ENCODE data around the gene SLC25A30. TPM values are rescaled to one million over a fixed set of nuclear protein-coding genes. Genes with fewer than 3 reads are reported as not detected.

The SLC25A30 gene
- total and polyA plus RNA-seq, 10 donors: 5.9 to 31.9 (median 19.0) TPM

DNA sequence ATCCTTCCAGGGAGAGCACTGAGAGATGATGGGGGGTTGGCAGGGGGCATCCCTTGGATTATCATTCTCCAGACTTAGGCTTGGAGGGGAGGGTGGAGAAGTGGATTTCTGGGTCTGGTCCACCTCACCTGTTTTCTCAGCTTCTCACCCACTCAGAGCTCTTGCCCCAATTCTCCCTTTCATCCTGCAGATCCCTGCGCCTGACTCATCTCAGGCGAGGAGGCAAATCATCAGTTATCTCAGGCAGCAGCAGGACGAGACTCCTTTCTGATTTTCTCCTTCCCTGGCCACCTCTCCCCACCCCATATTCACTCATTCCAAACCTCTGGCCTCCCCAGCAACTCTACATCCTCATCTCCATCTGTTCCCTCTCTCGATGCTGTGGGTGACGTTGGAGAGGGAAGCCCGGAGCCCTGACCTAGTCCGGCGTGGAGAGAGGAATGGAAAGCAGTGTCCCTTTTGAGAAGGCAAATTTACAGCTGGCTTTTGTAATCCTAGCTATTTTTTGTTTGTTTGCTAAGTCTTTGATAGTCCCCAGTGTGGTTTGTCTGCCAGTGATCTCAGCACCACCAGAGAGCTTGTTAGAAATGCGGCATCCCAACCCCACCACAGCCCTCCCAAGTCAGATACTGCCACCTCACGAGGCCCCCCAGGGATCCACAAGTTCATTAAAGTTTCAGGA is 53.2 kb downstream of the SLC25A30 start:
- TF ChIP-seq POLR2A (IDR thresholded peaks at IDR 0.05) (no peak), POLR2AphosphoS5 (IDR thresholded peaks at IDR 0.05) (no peak)
- TF ChIP-seq, protein P1, sequence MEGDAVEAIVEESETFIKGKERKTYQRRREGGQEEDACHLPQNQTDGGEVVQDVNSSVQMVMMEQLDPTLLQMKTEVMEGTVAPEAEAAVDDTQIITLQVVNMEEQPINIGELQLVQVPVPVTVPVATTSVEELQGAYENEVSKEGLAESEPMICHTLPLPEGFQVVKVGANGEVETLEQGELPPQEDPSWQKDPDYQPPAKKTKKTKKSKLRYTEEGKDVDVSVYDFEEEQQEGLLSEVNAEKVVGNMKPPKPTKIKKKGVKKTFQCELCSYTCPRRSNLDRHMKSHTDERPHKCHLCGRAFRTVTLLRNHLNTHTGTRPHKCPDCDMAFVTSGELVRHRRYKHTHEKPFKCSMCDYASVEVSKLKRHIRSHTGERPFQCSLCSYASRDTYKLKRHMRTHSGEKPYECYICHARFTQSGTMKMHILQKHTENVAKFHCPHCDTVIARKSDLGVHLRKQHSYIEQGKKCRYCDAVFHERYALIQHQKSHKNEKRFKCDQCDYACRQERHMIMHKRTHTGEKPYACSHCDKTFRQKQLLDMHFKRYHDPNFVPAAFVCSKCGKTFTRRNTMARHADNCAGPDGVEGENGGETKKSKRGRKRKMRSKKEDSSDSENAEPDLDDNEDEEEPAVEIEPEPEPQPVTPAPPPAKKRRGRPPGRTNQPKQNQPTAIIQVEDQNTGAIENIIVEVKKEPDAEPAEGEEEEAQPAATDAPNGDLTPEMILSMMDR (IDR thresholded peaks at IDR 0.05 in 8 of 11, conservative IDR thresholded peaks at IDR 0.05 in 3 of 11): no peak
- Histone ChIP-seq H3K36me3 (peaks cover 0 to 49% (median 0%) of the 10 kb centered on the region in 6 donors), H3K27me3 (replicated peaks in 1 of 7) (no peaks in the 10 kb centered on the region), H3K4me3 (no peak overlapping the region), H3K27ac (no peak overlapping the region), H3K9me3 (peaks cover 0 to 7% (median 0%) of the 10 kb centered on the region in 8 donors), H3K4me1 (peaks cover 0 to 26% (median 15%) of the 10 kb centered on the region in 6 donors)
- WGBS, 5 donors: 93 to 97% (median 95%) methylated on average over 10 of the region's 10 CpGs
- intact Hi-C loops (cut with DNase I; ENCODE audit: low total_unique reads): no loop called here
- no peak for DNase-seq

DNA sequence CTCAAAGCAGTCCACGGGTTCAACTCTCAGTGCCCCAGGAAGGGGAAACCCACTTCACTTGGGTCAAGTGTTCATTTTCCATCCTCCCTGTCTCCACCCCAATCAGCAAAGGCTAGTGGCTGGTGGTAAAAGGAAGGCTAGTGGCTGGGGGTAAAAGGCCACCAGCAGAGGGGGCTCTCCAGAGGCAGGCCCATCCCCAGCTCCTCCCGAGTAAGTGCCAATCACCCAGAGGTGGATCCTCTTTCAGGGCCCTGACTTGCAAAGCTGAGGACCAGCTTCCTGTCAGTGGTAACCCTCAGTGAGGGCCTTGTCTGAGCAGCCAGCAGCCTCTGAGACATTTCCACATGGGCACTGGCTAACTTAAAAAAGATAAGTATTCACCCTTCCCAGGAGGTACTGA is 55.2 kb downstream of the SLC25A30 start:
- no peak overlapping the region for H3K27ac ChIP-seq
- no peak for DNase-seq
- peaks cover 0 to 7% (median 0%) of the 10 kb centered on the region in 8 donors for H3K9me3 ChIP-seq
- TF ChIP-seq POLR2AphosphoS5 (IDR thresholded peaks at IDR 0.05): no peak
- TF ChIP-seq, protein P1 (IDR thresholded peaks at IDR 0.05 in 8 of 11, conservative IDR thresholded peaks at IDR 0.05 in 3 of 11): no peak
- no peak for TF ChIP-seq POLR2A (IDR thresholded peaks at IDR 0.05)
- peaks cover 0 to 64% (median 0%) of the 10 kb centered on the region in 6 donors for H3K36me3 ChIP-seq
- WGBS, 5 donors: 68 to 79% (median 75%) methylated on average over 2 of the region's 2 CpGs
- peaks cover 0 to 16% (median 10%) of the 10 kb centered on the region in 6 donors for H3K4me1 ChIP-seq
- H3K27me3 ChIP-seq (replicated peaks in 1 of 7): no peaks in the 10 kb centered on the region
- no peak overlapping the region for H3K4me3 ChIP-seq
- intact Hi-C loops (cut with DNase I; ENCODE audit: low total_unique reads): no loop called here

DNA sequence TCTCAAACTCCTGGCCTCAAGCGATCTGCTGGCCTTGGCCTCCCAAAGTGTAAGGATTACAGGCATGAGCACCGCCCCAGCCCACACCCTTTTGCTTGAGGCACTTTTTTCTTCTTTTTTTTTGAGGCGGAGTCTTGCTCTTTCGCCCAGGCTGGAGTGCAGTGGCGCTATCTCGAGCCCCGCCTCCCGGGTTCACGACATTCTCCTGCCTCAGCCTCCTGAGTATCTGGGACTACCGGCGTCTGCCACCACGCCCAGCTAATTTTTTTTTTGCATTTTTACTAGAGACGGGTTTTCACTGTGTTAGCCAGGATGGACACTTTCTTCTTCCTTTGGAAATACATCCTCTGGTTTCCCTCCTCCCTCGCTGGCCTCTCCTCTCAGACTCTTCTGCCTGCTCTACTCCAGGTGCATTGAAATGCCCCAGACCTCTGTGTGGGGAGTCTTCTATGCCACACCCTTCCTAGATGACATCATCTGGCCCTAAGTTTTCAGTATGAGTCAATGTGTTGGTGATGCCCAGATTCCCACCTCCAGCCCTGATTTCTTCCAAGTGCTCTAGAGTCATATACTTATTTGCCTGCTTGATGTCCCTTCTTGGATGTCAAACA is 56.5 kb downstream of the SLC25A30 start:
- H3K4me3 ChIP-seq: no peak overlapping the region
- H3K36me3 ChIP-seq: peaks cover 0 to 76% (median 4%) of the 10 kb centered on the region in 6 donors
- TF ChIP-seq, protein P1 (IDR thresholded peaks at IDR 0.05 in 8 of 11, conservative IDR thresholded peaks at IDR 0.05 in 3 of 11): no peak
- no peak for TF ChIP-seq POLR2AphosphoS5 (IDR thresholded peaks at IDR 0.05)
- no peak for TF ChIP-seq POLR2A (IDR thresholded peaks at IDR 0.05)
- DNase-seq: no peak
- H3K27ac ChIP-seq: no peak overlapping the region
- peaks cover 0 to 11% (median under 1%) of the 10 kb centered on the region in 6 donors for H3K4me1 ChIP-seq
- no peaks in the 10 kb centered on the region for H3K27me3 ChIP-seq (replicated peaks in 1 of 7)
- WGBS, 5 donors: 94 to 98% (median 95%) methylated on average over 14 of the region's 14 CpGs
- H3K9me3 ChIP-seq: peaks cover 0 to 7% (median 0%) of the 10 kb centered on the region in 8 donors
- intact Hi-C loops (cut with DNase I; ENCODE audit: low total_unique reads): no loop called here
